ENCODE data around the gene WDTC1. TPM values are rescaled to one million over a fixed set of nuclear protein-coding genes. Genes with fewer than 3 reads are reported as not detected.
"Not testable (repeated sequence)": the region's sequence is repeated elsewhere in the genome, so short reads cannot be mapped to it uniquely, and the experiment has no call there.

Gene WDTC1
- total and polyA plus RNA-seq, 12 donors, result 14.4 to 74.3 (median 61.6) TPM

DNA sequence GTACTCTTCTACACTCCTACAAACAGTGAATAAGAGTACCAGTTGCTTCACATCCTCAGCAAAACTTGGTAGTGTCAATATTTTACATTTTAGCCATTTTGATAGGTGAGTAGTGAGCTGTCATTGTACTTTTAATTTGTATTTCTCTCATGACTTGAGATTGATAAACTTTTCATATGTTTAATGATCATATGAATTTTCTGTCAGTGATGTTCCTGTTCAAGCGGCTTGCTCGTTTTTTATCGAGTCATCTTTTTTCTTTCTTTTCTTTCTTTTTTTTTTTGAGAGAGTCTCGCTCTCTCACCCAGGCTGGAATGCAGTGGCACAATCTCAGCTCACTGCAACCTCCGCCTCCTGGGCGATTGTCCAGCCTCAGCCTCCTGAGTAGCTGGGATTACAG is 17.0 kb upstream of the WDTC1 start:
- TF ChIP-seq, protein P1, sequence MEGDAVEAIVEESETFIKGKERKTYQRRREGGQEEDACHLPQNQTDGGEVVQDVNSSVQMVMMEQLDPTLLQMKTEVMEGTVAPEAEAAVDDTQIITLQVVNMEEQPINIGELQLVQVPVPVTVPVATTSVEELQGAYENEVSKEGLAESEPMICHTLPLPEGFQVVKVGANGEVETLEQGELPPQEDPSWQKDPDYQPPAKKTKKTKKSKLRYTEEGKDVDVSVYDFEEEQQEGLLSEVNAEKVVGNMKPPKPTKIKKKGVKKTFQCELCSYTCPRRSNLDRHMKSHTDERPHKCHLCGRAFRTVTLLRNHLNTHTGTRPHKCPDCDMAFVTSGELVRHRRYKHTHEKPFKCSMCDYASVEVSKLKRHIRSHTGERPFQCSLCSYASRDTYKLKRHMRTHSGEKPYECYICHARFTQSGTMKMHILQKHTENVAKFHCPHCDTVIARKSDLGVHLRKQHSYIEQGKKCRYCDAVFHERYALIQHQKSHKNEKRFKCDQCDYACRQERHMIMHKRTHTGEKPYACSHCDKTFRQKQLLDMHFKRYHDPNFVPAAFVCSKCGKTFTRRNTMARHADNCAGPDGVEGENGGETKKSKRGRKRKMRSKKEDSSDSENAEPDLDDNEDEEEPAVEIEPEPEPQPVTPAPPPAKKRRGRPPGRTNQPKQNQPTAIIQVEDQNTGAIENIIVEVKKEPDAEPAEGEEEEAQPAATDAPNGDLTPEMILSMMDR (IDR thresholded peaks at IDR 0.05), result no peak
- ATAC-seq, result no peak
- intact Hi-C loops (cut with DNase I), result no loop called here

DNA sequence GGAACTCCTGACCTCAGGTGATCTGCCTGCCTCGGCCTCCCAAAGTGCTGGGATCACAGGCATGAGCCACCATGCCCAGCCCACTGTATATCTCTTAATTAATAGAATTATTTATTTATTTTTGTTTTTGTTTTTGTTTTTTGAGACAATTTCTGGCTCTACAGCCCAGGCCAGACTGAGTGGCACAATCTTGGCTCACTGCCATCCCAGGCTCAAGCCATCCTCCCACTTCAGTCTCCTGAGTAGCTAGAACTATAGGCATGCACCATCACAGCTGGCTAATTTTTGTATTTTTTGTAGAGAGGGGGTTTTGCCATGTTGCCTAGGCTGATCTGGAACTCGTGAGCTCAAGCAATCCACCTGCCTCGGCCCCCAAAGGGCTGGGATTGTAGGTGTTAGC is 15.7 kb upstream of the WDTC1 start:
- WGBS, 2 donors, result 86 to 89% methylated on average over 3 of the region's 3 CpGs
- no peak for ATAC-seq

More for the DNA sequence above, 17.0 kb upstream of the WDTC1 start:
- no peaks in the 10 kb centered on the region for H3K27me3 ChIP-seq
- H3K4me1 ChIP-seq, result no peaks in the 10 kb centered on the region
- no peaks in the 10 kb centered on the region for H3K9me3 ChIP-seq
- no peak for DNase-seq
- no peak overlapping the region for H3K27ac ChIP-seq
- H3K4me3 ChIP-seq, result no peak overlapping the region
- 90 to 95% methylated on average over 6 of the region's 6 CpGs for WGBS, 2 donors
- H3K36me3 ChIP-seq, result no peaks in the 10 kb centered on the region

DNA sequence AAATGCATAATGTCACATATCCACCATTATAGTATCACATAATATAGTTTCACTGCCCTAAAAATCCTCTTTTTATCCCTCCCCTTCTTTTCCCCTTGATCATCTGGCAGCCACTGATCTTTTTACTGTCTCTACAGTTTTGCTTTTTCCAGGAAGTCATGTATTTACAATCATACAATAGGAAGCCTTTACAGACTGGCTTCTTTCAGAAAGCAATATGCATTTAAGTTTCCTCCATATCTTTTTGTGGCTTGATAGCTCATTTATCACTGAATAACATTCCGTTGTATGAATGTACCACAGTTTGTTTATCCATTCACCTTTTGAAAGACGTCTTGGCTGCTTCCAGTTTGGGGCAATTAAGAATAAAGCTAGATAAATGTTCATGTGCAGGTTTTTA is 14.3 kb upstream of the WDTC1 start:
- intact Hi-C loops (cut with DNase I), result loop anchor here in 1 of 10 donors (10.0 kb wide), 1 partner anchor 175 kb away; no protein-coding TSS in a partner anchor
- Histone ChIP-seq H3K27ac (no peak overlapping the region), H3K9me3 (no peaks in the 10 kb centered on the region), H3K4me3 (no peak overlapping the region), H3K36me3 (no peaks in the 10 kb centered on the region), H3K27me3 (no peaks in the 10 kb centered on the region), H3K4me1 (no peaks in the 10 kb centered on the region)
- DNase-seq, result no peak
- ATAC-seq, result no peak
- WGBS, 2 donors, result 46 to 53% methylated on average over 2 of the region's 2 CpGs
- TF ChIP-seq, protein P1 (IDR thresholded peaks at IDR 0.05), result no peak

More for the DNA sequence above, 15.7 kb upstream of the WDTC1 start:
- H3K4me3 ChIP-seq, result no peak overlapping the region
- intact Hi-C loops (cut with DNase I), result no loop called here
- no peak overlapping the region for H3K27ac ChIP-seq
- H3K4me1 ChIP-seq, result no peaks in the 10 kb centered on the region
- no peaks in the 10 kb centered on the region for H3K27me3 ChIP-seq
- no peak for DNase-seq
- no peaks in the 10 kb centered on the region for H3K36me3 ChIP-seq
- TF ChIP-seq, protein P1 (IDR thresholded peaks at IDR 0.05), result no peak
- no peaks in the 10 kb centered on the region for H3K9me3 ChIP-seq

DNA sequence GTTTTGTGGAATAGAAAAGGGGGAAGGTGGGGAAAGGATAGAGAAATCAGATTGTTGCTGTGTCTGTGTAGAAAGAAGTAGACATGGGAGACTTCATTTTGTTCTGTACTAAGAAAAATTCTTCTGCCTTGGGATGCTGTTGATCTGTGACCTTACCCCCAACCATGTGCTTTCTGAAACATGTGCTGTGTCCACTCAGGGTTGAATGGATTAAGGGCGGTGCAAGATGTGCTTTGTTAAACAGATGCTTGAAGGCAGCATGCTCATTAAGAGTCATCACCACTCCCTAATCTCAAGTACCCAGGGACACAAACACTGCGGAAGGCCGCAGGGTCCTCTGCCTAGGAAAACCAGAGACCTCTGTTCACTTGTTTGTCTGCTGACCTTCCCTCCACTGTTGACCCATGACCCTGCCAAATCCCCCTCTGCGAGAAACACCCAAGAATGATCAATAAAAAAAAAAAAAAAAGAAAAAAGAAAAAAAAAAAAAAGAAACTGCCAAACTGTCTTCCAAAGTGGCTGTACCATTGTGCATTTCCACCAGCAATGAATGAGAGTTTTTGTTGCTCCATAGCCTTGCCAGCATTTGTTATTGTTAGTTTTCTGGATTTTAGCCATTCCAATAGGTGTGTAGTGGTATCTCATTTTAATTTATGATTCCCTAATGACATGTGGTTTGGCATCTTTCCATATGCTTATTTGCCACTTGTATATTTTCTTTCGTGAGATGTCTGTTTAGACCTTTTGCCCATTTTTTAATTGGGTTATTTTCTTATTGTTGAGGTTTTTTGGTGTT is 13.5 kb upstream of the WDTC1 start:
- ATAC-seq, H3K27ac ChIP-seq, H3K4me3 ChIP-seq, H3K4me1 ChIP-seq, H3K36me3 ChIP-seq, H3K9me3 ChIP-seq, DNase-seq, H3K27me3 ChIP-seq: not testable (repeated sequence)
- intact Hi-C loops (cut with DNase I), result loop anchor here in 1 of 10 donors (10.0 kb wide), 1 partner anchor 176 kb away; no protein-coding TSS in a partner anchor
- WGBS, 2 donors, result 72 to 74% methylated on average over 3 to 4 of the region's 5 CpGs

DNA sequence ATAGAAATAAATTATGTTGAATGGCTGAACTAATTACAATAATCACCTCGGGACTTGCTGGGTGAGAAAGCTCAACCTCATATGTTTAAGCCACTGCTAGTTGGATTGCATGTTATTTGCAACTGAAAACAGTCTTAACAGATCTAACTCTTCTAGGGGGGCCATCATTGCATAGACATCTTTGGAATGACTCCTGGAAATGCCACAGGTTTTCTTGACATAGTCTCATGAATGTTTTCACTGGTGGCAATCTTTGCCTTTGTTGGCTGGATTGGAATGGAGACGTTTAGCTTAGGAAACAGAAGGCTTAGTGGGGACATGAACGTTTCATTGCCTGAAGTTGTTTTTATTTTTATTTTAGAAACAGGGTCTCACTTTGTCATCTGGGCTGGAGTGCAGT is 8.8 kb upstream of the WDTC1 start:
- 78 to 80% methylated on average over 3 of the region's 3 CpGs for WGBS, 2 donors
- Histone ChIP-seq H3K4me1 (no peaks in the 10 kb centered on the region), H3K36me3 (no peaks in the 10 kb centered on the region), H3K4me3 (no peak overlapping the region), H3K27me3 (no peaks in the 10 kb centered on the region), H3K9me3 (no peaks in the 10 kb centered on the region), H3K27ac (no peak overlapping the region)
- intact Hi-C loops (cut with DNase I), result loop anchor here in 1 of 10 donors (10.0 kb wide), 1 partner anchor 181 kb away; no protein-coding TSS in a partner anchor
- TF ChIP-seq, protein P1 (IDR thresholded peaks at IDR 0.05), result no peak
- DNase-seq (no peak), ATAC-seq (no peak)
